Femur (tissue), 1 donor: Measurements from ENCODE around the gene MT1M.

ENCODE experiments used
- DNase-seq: peaks from one replicate; pipeline ENCODE4 v3.0.0-alpha.2; 2017

The MT1M gene

GRCh38 chr16:56631197-56631596, 1.3 kb upstream of the MT1M start:
- DNase-seq = no peak

- no peak for DNase-seq
Observed at GRCh38 chr16:56631832-56632155, 665 bp upstream of the MT1M start.

GRCh38 chr16:56632848-56633365, 448 bp downstream of the MT1M start:
- DNase-seq = no peak

DNA sequence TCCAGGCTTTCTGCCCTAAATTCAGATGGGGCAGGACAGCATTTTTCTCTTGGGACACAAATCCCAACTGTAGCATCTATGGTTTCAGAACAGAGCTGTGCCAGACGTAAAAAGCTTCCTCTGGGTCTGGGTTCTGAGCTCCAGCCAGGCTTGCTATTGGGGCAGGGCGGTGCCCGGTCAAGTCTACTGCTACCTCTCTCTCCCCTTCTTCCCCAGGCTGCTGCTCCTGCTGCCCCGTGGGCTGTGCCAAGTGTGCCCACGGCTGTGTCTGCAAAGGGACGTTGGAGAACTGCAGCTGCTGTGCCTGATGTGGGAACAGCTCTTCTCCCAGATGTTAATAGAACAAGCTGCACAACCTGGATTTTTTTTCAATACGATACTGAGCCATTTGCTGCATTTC, 1.1 kb downstream of the MT1M start:
- DNase-seq = no peak

DNA sequence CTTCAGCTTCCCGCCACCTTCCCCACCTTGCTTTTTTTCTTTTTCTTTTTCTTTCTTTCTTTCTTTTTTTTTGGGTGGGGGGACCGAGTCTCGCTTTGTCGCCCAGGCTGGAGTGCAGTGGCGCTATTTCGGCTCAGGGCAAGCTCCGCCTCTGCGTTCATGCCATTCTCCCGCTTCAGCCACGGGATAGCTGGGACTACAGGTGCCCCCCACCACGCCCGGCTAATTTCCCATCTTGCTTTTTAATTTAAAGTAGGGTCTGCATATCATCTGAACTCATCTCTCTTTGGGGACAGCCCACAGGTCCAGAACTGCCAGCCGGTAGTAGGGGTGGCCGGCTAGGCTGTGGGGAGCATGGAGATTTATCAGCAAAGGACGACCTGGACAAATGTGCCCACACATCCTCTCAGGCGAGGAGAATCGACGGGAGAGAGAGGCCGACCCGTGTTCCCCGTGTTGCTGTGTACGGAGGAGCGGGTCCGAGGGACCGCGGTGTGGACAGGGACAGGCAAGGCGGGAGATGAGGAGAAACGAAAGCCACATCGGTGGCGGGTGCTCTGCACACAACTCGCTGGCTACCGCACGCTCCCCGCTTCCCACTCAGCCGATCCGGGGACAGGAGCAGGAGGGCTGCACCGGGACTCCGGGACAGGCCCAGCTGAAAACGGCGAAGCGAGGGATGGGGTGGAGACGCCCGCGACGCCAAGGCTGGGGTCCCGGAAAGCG, 2.4 kb downstream of the MT1M start:
- no peak for DNase-seq

DNA sequence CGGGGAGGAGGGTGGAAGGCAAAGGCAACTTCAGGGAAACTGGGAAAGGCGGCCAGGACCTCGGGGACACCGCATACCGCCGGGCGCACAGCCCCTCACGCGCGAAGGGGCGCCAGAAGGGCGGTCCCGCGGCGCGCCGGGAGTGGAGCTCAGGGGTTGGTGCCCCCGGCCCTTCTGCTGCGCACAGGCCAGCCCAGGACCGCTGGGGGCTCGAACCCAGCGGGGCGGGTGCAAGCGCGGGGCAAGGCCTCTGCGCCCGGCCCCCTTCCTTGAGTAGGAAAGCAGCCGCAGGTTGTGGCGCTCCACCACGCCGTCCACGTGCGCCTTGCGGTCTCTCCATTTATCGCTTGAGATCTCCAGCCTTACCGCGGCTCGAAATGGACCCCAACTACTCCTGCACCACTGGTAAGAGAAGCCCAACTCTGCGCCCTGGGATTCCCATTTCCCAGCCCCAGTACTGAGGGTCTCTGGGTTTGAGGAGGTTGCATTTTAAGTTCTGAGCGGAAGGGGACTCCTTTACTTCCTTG, 3.0 kb downstream of the MT1M start:
- DNase-seq = no peak

DNA sequence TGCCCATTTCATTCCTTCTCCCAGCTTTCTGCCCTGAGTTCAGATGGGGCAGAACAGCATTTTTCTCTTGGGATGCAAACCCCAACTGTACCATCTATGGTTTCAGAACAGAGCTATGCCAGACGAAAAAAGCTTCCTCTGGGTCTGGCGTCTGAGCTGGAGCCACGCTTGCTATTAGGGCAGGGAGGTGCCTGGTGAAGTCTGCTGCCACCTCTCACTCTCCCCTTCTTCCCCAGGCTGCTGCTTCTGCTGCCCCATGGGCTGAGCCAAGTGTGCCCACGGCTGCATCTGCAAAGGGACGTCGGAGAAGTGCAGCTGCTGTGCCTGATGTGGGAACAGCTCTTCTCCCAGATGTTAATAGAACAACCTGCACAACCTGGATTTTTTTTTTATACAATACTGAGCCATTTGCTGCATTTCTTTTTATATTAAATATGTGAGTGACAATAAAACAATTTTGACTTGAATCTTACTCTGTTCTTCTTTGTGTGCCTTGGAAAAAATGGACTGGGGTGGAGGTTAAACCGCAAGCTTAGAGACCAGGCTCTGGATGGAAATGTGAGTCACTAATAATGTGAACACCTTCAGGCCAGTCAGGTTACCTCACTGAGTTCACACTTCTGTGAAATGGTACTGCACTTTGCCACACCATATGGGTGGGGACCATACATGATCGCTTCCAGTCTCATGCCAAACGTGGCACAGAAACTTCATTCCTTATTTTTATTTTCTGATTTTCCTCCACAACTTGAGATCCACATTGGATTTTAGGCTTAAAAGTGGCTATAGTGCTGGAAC, 4.4 kb downstream of the MT1M start:
- DNase-seq = no peak

- peak; percentile 72 for DNase-seq
Observed at GRCh38 chr16:56637814-56638750, 5.6 kb downstream of the MT1M start, which contains the start of gene MT1A. Gene MT1A (plus strand): TSS chr16:56638666. CDS start chr16:56638739, 73 bp downstream.

- no peak for DNase-seq
Observed at GRCh38 chr16:56639045-56639444, 6.6 kb downstream of the MT1M start.

GRCh38 chr16:56640076-56640475, 7.6 kb downstream of the MT1M start:
- no peak for DNase-seq

- DNase-seq = no peak
Observed at GRCh38 chr16:56641166-56641565, 8.7 kb downstream of the MT1M start.

DNA sequence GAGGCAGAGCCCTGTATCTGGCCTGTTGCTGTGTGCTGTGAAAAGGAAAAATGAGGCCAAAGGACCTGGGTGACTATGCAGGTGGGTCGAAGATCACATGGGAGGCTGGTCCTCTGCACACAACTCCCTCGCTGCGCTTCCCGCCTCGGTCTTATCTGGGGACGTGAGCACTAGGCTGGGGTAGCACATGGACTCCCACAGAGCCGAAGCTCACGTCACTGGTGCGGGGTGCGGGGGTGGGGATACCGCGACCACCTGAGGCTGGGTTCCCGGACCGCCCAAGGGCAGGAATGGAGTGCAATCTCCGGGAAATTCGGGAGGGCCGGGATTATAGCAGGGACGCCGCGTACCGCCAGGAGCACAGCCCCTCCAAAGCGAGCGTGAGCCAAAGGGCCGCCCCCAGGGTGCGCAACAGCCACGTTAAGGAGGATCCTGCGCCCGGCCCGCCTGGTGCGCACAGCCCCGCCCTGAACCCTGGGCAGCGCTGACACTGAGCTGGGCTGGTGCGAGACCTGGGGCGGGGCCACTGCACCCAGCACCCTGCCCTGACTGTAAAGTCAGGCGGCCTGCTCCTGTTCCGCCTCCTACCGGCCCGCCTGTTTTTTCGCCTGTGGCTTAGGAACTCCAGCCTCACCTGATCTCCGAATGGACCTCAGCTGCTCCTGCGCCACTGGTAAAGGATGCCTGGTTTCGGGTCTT, 10.8 kb downstream of the MT1M start:
- DNase-seq = peak; percentile 31

- no peak for DNase-seq
Observed at GRCh38 chr16:56643833-56644232, 11.4 kb downstream of the MT1M start.

DNA sequence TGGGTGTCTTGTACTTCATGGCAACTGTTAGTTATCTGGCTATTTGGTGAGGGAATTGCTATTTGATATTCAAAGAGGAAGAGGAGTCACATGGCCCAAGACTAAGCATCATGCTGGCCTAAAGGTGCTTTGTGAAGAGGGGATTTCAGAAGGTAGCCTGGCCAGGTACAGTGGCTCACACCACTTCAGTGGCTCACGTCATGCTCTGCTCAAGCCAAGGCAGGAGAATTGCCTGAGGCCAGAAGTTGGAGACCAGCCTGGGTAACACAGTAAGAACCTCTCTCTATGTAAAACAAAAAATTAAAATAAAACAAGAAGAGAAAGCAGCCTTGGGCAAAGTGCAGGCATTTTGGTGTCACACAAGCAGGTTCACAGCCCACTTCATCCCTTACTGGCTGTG, 12.9 kb downstream of the MT1M start:
- no peak for DNase-seq

DNA sequence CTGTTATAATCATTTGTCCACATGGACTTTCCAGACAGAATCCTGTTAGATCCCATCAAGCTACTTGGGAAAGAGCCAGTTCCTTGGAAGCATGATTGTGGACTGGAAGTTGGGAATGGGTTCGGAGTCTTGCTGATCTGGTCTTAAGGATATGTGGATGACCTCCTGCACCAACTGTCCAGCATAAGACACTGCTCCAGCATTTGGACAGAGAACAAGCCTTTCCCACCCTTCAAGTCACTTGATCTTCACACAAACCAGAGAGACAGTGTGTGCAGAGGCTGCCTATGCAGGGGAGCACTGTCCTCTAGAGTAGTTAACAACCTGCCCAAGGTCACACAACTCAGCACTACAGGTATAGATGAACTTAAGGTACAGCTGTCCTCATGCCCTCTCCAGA, 13.4 kb downstream of the MT1M start:
- DNase-seq = no peak

DNA sequence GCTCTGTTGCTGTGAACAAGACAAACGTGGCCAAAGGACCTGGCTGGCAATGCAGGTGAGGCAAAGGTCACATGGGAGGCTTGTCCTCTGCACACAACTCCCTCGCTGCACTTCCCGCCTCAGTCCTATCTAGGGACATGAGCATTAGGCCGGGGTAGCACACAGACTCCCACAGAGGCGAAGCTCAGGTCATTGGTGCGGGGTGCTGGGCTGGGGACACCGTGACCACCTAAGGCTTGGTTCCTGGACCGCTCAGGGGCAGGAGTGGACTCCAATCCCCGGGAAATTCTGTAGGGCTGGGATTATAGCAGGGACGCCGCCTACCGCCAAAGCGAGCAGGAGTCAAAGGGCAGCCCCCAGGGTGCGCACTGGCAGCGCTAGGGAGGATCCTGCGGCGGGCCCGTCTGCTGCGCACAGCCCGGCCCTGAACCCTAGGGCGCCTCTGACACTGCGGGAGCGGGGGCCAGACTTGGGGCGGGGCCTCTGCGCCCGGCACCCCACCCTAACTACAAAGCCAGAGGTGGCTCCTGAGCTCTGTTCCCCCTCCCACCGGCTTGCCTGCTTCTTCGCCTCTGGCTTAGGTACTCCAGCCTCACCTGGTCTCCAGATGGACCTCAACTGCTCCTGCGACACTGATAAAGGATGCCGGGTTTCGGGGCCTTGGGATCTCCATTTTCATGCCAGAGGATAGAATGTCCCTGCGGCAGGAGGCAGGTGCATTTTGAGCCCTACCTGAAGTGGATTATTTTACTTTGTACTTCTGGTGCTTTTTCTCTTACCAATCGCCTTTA, 15.4 kb downstream of the MT1M start:
- DNase-seq = no peak

DNA sequence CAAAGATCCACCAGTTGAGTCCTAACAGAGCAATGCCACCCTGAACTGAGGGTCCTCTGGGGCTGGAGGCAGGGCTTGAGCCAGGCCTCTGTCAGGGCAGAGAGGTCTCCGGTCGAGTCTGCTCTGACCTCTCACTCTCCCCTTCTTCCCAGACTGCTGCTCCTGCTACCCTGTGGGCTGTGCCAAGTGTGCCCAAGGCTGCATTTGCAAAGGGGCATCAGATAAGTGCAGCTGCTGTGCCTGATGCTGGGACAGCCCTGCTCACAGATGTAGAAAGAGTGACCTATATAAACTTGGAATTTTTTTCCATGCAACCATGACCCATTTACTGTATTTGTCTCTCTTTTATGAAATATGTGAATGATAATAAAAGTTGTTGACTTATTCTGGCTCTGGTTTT, 16.8 kb downstream of the MT1M start:
- no peak for DNase-seq

GRCh38 chr16:56649820-56650219, 17.4 kb downstream of the MT1M start:
- no peak for DNase-seq

- DNase-seq = no peak
Observed at GRCh38 chr16:56651586-56651985, 19.1 kb downstream of the MT1M start, which contains the start of gene MT1B. Gene MT1B (plus strand): TSS chr16:56651886. CDS start chr16:56651954, 68 bp downstream.

GRCh38 chr16:56652600-56652999, 20.1 kb downstream of the MT1M start:
- DNase-seq = no peak

GRCh38 chr16:56653218-56653617, 20.8 kb downstream of the MT1M start:
- no peak for DNase-seq
